ENCODE results near the gene KRTAP10-5.

The KRTAP10-5 gene

DNA sequence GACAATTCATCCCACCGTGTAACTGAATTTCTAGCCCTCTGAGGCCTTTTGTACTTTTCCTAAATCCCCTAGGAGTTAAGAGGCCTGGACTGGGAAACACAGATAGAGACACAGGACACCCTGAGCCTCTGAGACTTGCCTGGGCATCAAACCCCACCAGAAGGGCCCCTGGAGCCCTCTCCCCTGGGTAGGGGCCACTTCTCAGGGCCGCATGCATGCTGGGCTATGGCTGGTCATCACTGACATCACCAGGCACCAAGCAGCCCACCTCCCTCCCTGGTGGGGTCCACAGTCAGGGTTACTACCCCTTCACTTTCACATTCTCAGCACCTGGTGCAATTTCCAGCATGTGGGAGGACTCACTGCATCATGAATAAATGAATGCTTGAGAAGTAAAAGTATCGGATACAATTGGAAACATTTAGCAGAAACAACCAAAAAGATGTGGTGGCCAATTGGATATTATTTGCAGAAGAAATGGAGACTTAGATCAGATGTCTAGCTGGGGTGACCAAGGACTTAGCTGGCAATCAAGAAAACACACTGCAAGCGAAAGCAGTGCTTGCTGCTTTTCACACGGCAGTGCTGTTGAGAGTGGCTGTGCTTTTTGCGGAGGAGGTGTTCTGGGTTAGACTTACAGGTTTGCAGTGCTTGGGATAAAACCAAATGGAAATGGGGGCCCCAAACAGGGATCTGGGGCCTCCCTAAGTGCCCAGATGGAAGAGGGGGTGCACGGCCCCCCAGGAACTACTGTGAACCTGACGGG is 19.0 kb upstream of the KRTAP10-5 start:
- H3K4me3 ChIP-seq (replicated peaks in 1 of 2; ENCODE audit: low read depth in 2 of 2, low read length in 2 of 2): no peak overlapping the region
- TF ChIP-seq, protein P1, sequence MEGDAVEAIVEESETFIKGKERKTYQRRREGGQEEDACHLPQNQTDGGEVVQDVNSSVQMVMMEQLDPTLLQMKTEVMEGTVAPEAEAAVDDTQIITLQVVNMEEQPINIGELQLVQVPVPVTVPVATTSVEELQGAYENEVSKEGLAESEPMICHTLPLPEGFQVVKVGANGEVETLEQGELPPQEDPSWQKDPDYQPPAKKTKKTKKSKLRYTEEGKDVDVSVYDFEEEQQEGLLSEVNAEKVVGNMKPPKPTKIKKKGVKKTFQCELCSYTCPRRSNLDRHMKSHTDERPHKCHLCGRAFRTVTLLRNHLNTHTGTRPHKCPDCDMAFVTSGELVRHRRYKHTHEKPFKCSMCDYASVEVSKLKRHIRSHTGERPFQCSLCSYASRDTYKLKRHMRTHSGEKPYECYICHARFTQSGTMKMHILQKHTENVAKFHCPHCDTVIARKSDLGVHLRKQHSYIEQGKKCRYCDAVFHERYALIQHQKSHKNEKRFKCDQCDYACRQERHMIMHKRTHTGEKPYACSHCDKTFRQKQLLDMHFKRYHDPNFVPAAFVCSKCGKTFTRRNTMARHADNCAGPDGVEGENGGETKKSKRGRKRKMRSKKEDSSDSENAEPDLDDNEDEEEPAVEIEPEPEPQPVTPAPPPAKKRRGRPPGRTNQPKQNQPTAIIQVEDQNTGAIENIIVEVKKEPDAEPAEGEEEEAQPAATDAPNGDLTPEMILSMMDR (IDR thresholded peaks at IDR 0.05; ENCODE audit: low read depth, low read length): no peak
- DNase-seq (ENCODE audit: low read depth in 2 of 2): no peak

DNA sequence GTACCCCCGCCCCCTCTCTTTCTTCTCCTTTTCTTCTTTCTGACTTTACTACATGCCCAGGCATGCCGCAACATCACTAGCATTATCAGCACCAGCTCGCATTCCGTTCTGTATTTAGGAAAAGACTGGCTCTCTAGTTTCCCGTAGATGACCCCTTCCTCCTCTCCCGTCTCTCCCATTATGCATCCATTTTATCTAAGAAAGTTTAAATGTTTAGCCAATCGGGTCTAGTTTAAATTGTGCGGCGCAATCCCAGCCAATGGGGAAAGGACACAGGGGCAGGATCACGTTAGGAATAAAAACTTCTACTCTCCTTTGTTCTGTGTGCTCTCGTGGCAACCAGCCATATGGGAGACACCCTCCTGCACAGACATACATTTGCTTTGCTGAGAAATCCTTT is 17.7 kb upstream of the KRTAP10-5 start:
- no peak for DNase-seq (ENCODE audit: low read depth in 2 of 2)
- no peak overlapping the region for H3K4me3 ChIP-seq (replicated peaks in 1 of 2; ENCODE audit: low read depth in 2 of 2, low read length in 2 of 2)
- TF ChIP-seq, protein P1 (IDR thresholded peaks at IDR 0.05; ENCODE audit: low read depth, low read length): no peak

DNA sequence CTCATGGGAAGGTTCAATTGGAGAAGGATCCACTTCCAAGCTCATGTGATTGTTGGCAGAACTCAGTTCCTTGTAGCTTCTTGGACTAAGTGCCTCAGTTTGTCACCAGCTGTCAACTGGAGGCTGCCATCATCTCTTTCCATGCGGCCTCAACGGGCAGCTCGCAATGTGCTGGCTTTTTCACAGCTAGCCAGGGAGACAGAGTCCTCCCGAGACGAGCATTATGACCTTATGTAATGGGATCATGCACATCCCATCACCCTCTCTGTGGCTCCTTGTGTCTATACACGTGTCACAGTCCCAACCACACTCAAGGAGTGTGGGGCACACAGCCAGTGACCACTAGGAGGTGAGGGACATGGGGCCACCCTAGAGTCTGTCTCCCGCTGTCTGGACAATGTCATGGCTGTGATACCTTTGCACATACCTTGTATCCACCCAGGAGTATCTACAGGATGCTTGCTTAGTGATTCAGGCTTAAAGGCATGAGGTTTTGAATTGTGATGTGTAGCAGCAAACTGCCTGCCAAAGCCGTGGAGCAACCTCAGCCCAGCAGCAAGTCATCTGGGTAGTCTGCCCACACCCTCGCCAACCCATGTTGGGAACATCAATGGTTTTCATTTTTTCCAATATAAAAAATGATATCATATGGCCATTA is 15.8 kb upstream of the KRTAP10-5 start:
- TF ChIP-seq, protein P1 (IDR thresholded peaks at IDR 0.05; ENCODE audit: low read depth, low read length): no peak
- no peak overlapping the region for H3K4me3 ChIP-seq (replicated peaks in 1 of 2; ENCODE audit: low read depth in 2 of 2, low read length in 2 of 2)
- peak in 1 of 2 donors; percentile 18 for DNase-seq (ENCODE audit: low read depth in 2 of 2)

DNA sequence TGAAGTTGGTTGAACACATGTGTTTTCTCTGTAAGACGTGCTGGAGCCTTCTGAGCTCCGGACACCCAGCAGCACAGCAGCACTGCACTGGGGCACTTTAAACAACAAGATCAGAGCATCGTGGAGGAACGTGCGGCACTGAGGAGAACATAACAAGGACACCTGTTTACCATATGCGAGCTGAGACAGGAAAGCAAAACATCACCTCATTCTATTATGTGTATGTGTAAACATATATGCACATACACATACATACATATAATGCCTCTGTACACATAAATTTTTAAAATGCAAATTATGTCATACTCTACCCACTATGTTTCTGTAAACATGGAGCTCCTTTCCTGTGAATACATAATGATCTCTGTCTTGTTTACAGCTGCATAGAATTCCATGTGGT is 15.1 kb upstream of the KRTAP10-5 start:
- no peak overlapping the region for H3K4me3 ChIP-seq (replicated peaks in 1 of 2; ENCODE audit: low read depth in 2 of 2, low read length in 2 of 2)
- TF ChIP-seq, protein P1 (IDR thresholded peaks at IDR 0.05; ENCODE audit: low read depth, low read length): no peak
- DNase-seq (ENCODE audit: low read depth in 2 of 2): no peak

DNA sequence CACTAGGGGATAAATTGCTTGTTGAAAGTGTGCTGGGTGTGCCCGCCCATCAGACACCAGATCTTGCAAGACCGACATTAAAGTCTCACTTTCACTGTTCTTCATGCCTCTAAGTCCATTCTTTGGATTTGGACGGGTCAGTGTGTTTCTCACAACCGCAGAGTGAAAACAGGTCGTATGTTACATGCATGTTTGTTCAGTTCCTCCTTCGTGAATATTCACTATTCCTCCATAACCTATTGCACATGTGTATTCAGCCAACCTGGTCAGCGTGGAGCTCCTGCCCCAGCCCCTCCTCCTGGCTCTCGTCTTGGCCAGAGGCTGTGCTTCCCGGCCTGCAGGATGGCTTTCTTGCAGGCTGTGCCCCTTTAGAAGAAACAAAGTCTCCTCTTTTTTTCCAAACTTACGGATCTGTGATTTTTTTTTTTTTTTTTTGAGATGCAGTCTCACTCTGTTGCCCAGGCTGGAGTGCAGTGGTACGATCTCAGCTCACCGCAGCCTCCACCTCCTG is 14.1 kb upstream of the KRTAP10-5 start:
- no peak for DNase-seq (ENCODE audit: low read depth in 2 of 2)
- TF ChIP-seq, protein P1 (IDR thresholded peaks at IDR 0.05; ENCODE audit: low read depth, low read length): no peak
- no peak overlapping the region for H3K4me3 ChIP-seq (replicated peaks in 1 of 2; ENCODE audit: low read depth in 2 of 2, low read length in 2 of 2)

DNA sequence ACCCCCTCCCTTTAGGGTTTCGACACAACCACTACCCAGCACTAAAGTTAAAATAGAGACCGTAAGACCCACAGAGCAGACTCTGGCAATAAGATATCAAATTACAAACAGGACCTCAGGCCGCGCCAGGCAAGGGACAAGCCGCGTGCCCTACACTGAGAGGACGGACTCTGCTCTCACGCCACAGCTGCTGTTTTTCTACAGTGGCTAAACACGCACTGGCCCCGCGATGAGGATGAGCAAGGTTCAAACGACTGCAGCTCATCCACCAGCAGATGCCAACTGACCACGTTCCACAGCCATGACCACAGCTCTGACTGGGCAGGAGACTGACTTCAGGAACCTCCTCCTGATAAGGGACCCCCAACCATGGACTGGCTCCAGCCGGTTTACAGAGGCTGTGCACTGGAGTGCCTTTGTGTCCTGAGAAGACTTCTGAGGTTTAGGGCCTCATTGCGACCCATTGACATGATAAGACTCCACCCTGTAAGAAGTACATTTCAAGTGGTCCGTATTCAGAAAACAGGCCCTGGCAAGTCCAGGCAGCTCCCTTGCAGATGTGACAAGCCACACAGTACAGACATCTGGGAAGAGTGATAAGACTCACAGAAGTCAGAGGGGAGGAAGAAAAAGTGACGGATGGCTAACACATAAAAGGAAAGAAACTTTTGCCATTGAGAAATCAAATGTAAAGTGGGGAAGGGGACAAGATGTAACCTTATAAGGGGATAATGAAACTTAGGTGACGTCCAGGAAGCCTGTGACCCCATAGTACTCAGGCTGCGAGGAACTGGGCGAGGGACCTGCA is 13.4 kb upstream of the KRTAP10-5 start:
- DNase-seq (ENCODE audit: low read depth in 2 of 2): peak in 1 of 2 donors; percentile 5
- no peak overlapping the region for H3K4me3 ChIP-seq (replicated peaks in 1 of 2; ENCODE audit: low read depth in 2 of 2, low read length in 2 of 2)
- TF ChIP-seq, protein P1 (IDR thresholded peaks at IDR 0.05; ENCODE audit: low read depth, low read length): no peak
